ENCODE results near the gene EPHA6.

The EPHA6 gene

GRCh38 chr3:97680696-97681095 lies 866.3 kb downstream of the EPHA6 start:
- DNase-seq, result no peak
- intact Hi-C loops (cut with DNase I), result no loop called here

- intact Hi-C loops (cut with DNase I), result no loop called here
- DNase-seq, result no peak
These were observed 870.1 kb downstream of the EPHA6 start for GRCh38 chr3:97684490-97684889.

- intact Hi-C loops (cut with DNase I), result no loop called here
These were observed 871.9 kb downstream of the EPHA6 start for GRCh38 chr3:97686258-97686657.

GRCh38 chr3:97687734-97688133 lies 873.3 kb downstream of the EPHA6 start:
- intact Hi-C loops (cut with DNase I), result no loop called here
- no peak for DNase-seq

More at GRCh38 chr3:97686258-97686657, 871.9 kb downstream of the EPHA6 start:
- DNase-seq, result no peak

- DNase-seq, result no peak
- intact Hi-C loops (cut with DNase I), result no loop called here
These were observed 874.7 kb downstream of the EPHA6 start for GRCh38 chr3:97689111-97689510.

GRCh38 chr3:97689962-97690361 lies 875.6 kb downstream of the EPHA6 start:
- intact Hi-C loops (cut with DNase I), result no loop called here
- DNase-seq, result no peak

- intact Hi-C loops (cut with DNase I), result no loop called here
- no peak for DNase-seq
These were observed 877.0 kb downstream of the EPHA6 start for GRCh38 chr3:97691354-97691753.

GRCh38 chr3:97692389-97692788 lies 878.0 kb downstream of the EPHA6 start:
- intact Hi-C loops (cut with DNase I), result no loop called here
- no peak for DNase-seq

GRCh38 chr3:97692831-97693230 lies 878.4 kb downstream of the EPHA6 start:
- DNase-seq, result no peak
- intact Hi-C loops (cut with DNase I), result no loop called here

- DNase-seq, result no peak
- intact Hi-C loops (cut with DNase I), result no loop called here
These were observed 880.5 kb downstream of the EPHA6 start for GRCh38 chr3:97694876-97695275.

GRCh38 chr3:97698691-97699090 lies 884.3 kb downstream of the EPHA6 start:
- DNase-seq, result no peak
- intact Hi-C loops (cut with DNase I), result no loop called here

- no peak for DNase-seq
- intact Hi-C loops (cut with DNase I), result no loop called here
These were observed 885.5 kb downstream of the EPHA6 start for GRCh38 chr3:97699889-97700288.

GRCh38 chr3:97705764-97706163 lies 891.4 kb downstream of the EPHA6 start:
- peak in 4 of 10 donors; percentile 7 to 83 (median 42) for DNase-seq
- intact Hi-C loops (cut with DNase I), result no loop called here

GRCh38 chr3:97706226-97706625 lies 891.8 kb downstream of the EPHA6 start:
- intact Hi-C loops (cut with DNase I), result no loop called here
- DNase-seq, result no peak

GRCh38 chr3:97711654-97712053 lies 897.3 kb downstream of the EPHA6 start:
- intact Hi-C loops (cut with DNase I), result no loop called here
- DNase-seq, result no peak

GRCh38 chr3:97712919-97713318 lies 898.5 kb downstream of the EPHA6 start:
- DNase-seq, result no peak
- intact Hi-C loops (cut with DNase I), result no loop called here

- DNase-seq, result no peak
- intact Hi-C loops (cut with DNase I), result no loop called here
These were observed 899.2 kb downstream of the EPHA6 start for GRCh38 chr3:97713634-97714033.

GRCh38 chr3:97719156-97719821 lies 904.9 kb downstream of the EPHA6 start:
- intact Hi-C loops (cut with DNase I), result no loop called here
- peak; percentile 35 to 94 (median 70) for DNase-seq

GRCh38 chr3:97720417-97720816 lies 906.0 kb downstream of the EPHA6 start:
- DNase-seq, result peak in 1 of 10 donors; percentile 24
- intact Hi-C loops (cut with DNase I), result no loop called here

GRCh38 chr3:97721446-97721845 lies 907.1 kb downstream of the EPHA6 start:
- intact Hi-C loops (cut with DNase I), result no loop called here
- DNase-seq, result peak in 1 of 10 donors; percentile 21

GRCh38 chr3:97736928-97737327 lies 922.5 kb downstream of the EPHA6 start:
- intact Hi-C loops (cut with DNase I), result no loop called here
- DNase-seq, result no peak

GRCh38 chr3:97738761-97739160 lies 924.4 kb downstream of the EPHA6 start:
- intact Hi-C loops (cut with DNase I), result no loop called here
- DNase-seq, result peak in 1 of 10 donors; percentile 35

- intact Hi-C loops (cut with DNase I), result no loop called here
- no peak for DNase-seq
These were observed 927.6 kb downstream of the EPHA6 start for GRCh38 chr3:97742036-97742435.
